Mammary epithelial cell (primary cell): ENCODE measurements around the gene HSPB1.

ENCODE experiments used
- EZH2 ChIP-seq: IDR thresholded peaks from 2 replicates; pipeline ENCODE4 v1.6.1; 2012; ENCODE audit warnings: low read length, inconsistent platforms, borderline replicate concordance
- TF ChIP-seq, protein P1 (sequence below), 2 donors: IDR thresholded peaks in 1 of 2; conservative IDR thresholded peaks in 1 of 2; 2 replicates each; pipeline ENCODE4 v1.5.1; 2011 to 2012; ENCODE audit warnings: inconsistent platforms in 2 of 2, low read length in 2 of 2, mild to moderate bottlenecking in 2 of 2, control low read depth in 1 of 2, low read depth in 1 of 2; ENCODE audit not compliant: insufficient read depth in 1 of 2; ENCODE audit errors: extremely low read depth in 1 of 2

DNA sequence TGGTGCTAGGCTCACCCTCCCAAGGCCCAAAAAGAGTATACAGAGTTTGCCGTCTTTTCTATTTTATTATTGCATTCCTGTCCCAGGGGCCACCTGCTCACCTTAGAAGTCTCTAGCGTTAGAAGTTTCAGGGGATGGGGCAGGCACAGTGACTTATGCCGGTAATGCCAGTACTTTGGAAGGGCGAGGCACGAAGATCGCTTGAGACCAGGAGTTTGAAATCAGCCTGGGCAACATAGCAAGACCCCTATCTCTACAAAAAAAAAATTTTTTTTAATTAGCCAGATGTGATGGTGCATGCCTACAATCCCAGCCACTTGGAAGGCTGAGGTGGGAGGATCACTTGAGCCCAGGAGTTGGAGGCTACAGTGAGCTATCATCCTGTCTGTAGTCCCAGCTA lies 30.3 kb upstream of the HSPB1 start:
- TF ChIP-seq, protein P1, sequence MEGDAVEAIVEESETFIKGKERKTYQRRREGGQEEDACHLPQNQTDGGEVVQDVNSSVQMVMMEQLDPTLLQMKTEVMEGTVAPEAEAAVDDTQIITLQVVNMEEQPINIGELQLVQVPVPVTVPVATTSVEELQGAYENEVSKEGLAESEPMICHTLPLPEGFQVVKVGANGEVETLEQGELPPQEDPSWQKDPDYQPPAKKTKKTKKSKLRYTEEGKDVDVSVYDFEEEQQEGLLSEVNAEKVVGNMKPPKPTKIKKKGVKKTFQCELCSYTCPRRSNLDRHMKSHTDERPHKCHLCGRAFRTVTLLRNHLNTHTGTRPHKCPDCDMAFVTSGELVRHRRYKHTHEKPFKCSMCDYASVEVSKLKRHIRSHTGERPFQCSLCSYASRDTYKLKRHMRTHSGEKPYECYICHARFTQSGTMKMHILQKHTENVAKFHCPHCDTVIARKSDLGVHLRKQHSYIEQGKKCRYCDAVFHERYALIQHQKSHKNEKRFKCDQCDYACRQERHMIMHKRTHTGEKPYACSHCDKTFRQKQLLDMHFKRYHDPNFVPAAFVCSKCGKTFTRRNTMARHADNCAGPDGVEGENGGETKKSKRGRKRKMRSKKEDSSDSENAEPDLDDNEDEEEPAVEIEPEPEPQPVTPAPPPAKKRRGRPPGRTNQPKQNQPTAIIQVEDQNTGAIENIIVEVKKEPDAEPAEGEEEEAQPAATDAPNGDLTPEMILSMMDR (conservative IDR thresholded peaks at IDR 0.05 in 1 of 2, IDR thresholded peaks at IDR 0.05 in 1 of 2; ENCODE audit: extremely low read depth in 1 of 2, insufficient read depth in 1 of 2, low read depth in 1 of 2, low read length in 2 of 2) = no peak
- no peak for TF ChIP-seq EZH2
